Left renal pelvis (tissue), 4 donors: Measurements from ENCODE around the gene MINPP1. TPM values are rescaled to one million over a fixed set of nuclear protein-coding genes. Genes with fewer than 3 reads are reported as not detected.

Experiments used
- polyA plus RNA-seq, 4 donors: library from polyadenylated mRNA; unstranded; fragments of 120-200 nt; gene quantifications; one replicate each; pipeline ENCODE4 v1.2.1, GENCODE V29; 2013; ENCODE audit not compliant: insufficient read length in 4 of 4

Gene MINPP1
- polyA plus RNA-seq, 4 donors = 22.8 to 47.3 (median 41.6) TPM

Other genes with a start within 250 kb of the MINPP1 start
- gene NUTM2D, start 147.1 kb upstream of the MINPP1 start, polyA plus RNA-seq = 10 to 100 TPM in 1 of 4 donors, 1 to 10 TPM in 3; 6.9 to 10.0 (median 8.7) TPM
- gene PAPSS2, start 155.0 kb downstream of the MINPP1 start, polyA plus RNA-seq = 10 to 100 TPM; 22.8 to 59.0 (median 41.5) TPM